GM21529 (cell line): ENCODE results near the gene MLLT10.

Source experiments
- ATAC-seq: cut with Tn5 transposase; IDR thresholded peaks from one replicate; pipeline ENCODE4 v1.9.1; 2021; ENCODE audit not compliant: unreplicated experiment

Gene MLLT10

DNA sequence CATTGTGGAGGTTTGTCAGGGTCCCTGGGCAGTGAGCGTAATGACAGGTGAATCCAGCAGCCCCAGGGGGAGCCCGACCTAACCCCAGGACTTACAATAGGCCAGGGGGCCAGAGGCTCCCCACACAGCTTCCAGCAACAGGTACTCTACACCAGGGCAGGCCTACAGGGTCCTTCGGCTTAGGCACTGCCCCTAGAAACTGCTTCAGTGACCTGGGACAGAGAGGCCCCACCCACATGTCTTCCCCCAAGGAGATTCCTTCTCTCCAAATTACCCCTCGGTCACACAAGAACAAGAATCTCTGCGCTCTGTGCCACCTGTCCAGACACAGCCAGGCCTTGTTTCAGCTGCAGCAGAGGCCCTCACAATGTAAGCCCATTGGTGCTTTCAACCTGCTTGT lies 32.9 kb upstream of the MLLT10 start:
- no peak for ATAC-seq

DNA sequence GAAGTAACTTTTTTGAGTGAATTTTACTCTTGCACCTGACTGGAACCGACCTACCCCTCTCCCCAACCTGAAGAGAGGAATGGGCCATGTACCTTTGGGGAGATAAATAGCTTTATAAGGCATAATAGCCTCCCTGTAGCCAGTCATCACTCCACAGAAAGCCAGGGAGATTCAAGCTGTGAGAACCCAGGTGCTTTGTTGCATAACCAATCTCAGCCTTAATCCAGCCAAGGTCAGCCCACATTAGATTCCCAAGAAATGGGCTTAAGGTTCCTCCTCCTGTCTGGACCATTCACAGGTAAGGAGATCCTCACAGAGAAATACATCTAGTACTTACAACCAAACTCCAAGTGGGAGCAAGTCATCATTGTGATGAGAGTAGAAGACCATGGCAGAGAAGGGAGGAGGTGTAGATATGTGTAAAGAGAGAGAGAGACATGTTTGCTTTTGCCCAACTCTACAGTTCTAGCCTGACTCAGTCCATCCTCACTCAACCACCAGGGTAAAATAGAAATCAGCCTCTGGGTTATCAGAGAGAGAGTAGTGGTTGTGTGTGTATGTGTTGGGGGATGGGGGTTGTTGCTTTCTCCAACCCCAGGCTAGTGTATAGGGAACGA lies 32.2 kb upstream of the MLLT10 start:
- ATAC-seq: no peak

DNA sequence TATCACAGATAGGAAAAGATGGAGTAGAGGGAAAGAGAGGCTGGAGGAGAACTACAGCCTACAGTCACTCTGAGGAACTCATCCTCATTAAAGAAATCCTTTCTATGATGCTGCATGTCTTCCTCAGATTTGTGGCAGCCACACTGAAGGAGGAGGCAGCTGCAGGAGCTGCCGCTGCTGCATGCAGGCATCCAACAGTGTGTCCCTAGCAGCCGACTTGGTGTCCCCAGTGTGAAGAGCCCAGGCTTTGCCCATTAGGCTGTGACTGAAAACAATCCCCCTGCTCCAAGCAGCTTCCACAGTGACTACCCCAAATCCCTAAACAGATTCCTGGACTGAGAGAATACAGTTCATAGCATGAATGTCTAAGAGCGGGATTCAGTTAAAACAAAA lies 31.7 kb upstream of the MLLT10 start:
- no peak for ATAC-seq

DNA sequence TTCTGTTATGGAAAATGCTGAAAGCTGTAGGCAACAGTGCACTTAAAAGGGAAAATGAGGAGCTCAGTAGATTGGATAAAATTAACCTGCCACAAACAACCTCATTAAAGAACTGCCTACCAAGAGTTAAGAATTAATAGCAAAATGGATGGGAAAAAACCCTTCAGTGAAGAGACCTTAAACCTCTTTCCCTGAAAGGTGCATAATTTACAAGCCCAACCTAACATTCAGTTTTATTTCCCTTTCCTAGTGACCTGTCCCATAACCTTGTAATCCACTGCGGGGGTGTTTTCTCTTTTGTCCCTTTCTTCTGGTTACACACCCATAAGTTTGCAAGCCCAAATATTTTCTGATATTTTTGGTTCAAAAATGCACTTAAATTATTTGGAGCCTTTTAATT lies 30.5 kb upstream of the MLLT10 start:
- no peak for ATAC-seq

DNA sequence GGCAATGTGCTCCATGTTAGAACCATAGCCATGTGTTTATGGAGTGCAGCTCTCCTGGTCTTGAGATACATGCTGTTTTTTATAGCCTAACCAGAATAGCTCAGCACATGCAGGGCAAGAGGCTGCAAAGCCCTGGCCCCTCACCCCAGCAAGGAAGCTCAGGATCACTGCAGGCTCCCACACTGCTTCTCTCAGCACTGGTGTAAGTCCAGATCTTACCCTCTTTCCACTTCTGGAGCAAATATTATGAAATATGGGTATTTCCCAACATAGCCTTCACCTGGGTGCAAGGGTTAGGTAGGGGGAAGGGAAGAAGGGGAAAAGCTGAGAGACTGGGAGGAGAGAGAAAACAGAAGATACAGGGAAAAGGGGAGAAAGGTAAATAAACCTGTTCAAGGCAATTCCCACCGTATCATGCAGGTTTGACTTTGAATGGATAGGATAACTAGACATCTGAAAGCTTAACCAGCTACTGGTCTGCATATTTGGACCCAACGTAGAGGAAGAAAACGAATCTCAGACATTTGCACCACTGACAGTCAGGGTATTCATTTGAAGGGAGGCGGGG lies 28.2 kb upstream of the MLLT10 start:
- no peak for ATAC-seq

DNA sequence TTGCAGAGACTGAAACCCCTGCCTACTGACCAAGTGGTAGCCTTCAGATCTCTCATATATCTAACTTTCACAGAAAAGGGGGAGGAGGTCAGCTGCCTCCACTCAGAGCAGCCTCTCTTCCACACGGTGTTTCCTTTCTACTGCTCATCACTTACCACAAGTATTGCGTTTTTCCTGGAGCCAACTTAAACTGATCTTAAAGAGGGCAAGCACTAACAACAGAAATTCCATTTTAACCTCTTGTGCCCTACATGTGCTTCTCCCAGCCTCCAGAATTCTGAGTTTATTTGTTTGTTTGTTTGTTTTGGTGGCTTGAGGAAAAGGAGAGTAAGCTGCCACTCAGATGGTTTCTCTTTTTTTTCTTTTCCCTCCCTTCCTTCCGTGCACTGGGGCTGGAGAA lies 27.7 kb upstream of the MLLT10 start:
- ATAC-seq: no peak

DNA sequence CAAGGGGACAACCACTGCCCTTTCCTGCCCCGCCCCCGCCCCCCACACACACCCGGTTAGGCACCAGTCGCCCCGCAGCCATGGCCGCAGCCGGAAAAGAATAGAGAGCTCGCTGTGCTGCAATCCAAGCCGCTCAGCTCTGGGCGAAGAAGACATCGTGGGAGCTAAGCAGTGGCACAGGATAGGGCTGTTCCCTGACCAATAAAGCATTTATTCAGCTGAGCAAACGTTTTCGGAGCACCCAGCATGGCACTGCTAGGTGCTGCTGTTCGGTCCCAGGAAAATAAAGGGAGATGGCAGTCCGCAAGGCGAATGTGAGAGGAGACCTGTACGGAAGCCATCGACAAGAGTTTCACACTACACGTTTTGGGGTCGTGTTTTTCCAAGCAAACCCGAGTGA lies 26.9 kb upstream of the MLLT10 start:
- ATAC-seq: no peak

DNA sequence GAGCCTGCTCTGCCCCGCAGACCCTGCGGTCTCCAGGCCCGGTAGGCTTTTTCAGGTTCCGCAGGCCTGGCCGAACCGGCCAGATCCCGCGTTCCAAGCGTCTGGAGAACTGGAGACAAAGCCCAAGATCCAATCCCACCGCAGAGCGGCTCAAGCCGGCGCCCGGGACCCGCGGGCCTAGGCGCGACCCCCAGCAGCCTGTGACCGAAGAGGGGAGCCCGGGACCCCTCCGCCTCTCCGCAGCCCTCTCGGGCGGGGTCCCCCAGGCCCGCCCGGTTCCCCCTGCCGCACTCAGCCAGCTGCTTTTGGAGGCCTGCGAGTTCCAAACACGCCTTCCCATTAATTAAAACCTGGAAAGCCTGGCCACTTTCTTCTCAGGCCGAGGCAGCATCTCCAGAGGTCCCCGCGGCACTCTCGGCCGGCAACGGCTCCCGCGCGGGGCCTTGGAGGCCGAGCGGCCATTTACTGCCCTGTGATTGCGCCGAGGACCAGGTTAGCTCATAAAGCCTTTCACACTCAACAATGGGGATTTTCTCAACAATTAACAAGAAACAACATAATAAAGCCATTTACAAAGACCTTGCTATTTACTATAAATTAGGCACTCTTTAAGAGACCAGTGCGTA lies 25.2 kb upstream of the MLLT10 start:
- no peak for ATAC-seq

DNA sequence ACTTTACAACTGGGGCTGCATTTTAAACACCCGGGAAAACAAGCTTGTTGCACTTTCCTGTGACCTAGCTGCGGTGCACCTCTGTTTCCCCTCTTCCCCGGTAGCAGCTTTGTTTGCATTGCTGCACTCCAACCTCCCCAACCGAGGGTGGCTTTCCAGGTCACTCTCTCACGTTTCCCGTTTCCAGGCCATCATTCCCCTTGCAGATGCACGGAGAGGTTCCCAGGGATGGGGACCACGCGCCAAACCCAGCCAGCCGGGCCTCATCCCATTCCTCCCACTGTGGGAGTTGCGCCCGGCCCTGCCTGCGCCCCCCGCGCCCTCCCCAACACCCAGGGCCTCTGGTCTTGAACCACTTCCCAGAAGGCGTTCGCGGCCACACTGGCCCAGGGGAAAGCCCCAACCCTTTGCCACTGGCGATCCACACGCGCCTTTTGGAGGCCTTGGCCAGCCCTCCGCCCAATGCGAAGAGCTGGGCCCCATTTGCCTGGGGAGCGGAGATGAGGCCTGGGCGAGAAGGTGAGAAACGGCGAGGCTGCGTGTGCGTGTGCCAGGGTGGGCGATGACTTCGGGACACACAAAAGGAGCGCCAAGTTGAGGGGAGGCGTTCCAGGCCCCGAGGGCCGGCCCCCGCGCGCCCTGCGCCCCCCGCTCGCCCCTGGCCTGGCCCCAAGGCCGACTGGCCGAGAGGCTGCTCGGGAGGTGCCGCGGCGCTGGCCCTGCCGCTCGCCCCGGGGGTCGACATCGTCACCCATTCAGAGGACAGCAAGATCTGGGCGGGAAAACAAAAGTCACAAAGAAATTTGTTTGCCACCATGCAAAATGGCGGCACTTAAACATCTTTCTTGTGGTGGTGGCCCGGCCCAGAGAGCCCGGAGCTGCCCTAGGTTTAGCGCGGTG lies 24.4 kb upstream of the MLLT10 start:
- ATAC-seq: no peak

DNA sequence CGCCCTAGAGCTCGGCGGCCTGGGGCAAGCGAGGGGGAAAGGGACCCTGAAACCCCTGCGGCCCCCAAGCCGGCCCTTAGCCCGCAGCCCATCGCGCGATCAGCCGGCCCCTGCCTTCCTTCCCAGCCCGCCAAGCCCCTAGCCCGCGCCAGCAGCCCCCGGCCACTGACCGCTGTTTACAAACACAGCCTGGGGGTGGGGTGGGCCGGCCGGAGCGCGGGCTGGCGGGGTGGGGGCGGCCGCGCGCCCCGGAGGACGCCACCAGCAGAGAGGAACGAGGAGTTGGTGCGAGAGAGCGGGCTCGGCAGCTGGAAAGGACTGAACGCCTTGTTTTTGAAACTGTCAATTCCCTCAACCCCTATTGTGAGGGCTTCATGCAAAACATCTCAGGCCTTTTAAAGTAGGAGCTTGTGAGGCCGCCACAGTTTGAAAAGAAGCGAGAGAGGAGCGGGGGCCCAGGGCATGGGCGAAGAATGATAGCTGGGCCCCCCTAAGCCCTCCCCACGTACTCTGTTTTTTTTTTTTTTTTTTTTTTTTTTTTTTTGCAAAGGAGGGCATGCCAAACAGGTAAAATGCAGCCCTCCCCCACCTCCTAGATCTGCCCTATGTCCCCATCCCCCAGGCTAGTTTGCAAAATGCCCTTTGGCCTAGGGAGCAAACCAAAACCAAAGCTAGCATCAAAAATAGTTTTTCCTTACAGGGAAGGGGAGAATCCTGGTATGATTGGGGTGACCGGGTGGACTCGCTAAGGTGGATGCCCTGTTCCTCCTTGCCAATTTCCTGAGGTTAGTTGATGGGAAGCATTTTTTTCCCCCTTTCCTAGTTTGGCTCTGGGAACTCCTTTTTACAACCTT lies 23.6 kb upstream of the MLLT10 start:
- no peak for ATAC-seq

DNA sequence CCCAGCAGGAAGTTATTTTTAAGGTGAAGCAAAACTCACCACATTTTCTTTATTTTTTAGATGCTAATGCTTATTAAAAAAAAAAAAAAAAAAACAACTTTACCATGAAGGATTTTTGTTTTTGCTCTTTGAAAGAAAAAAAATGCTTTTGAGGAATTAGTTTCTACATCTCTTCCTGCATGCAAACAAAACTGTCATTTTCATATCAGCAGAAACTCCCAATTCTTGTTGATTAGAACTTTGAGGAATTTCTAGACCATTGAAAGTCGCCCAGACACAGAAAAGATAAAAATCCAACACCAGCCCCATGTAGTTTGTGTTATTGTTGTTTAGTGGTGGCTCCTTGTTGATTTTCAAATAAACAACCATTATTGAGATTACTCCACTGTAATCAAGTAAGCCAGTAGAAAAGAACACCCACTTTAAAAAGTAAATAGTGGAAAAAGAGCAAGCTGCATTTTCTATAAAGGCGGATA lies 22.9 kb upstream of the MLLT10 start:
- no peak for ATAC-seq

DNA sequence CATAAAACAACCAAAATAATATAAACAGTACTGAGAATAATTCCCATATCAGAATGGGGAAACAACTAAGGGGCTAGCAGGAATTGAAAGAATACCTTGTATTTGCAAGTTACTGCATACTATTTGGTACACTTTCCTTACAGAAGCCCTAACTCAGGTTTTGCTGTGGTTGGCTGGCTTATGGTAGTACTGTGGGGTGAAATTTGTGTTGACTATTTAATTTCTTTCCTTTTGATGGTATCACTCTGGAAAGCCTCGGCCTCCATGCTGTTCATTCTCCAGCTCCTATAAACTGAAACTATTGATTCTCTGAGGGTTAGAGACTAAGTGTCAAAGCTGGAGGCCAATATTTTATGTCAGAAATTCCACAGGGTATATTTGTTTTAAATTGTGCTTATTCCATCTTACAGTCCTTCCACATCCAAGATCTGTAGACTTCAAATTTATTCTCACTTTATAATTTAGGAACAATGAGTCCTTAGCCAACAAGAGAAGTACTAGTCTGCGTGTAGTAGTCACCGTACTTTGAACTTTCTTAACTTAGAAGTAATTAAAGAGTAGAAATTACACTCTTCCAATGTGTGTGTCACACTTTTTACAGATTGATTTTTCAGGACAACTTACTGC lies 22.0 kb upstream of the MLLT10 start:
- no peak for ATAC-seq

DNA sequence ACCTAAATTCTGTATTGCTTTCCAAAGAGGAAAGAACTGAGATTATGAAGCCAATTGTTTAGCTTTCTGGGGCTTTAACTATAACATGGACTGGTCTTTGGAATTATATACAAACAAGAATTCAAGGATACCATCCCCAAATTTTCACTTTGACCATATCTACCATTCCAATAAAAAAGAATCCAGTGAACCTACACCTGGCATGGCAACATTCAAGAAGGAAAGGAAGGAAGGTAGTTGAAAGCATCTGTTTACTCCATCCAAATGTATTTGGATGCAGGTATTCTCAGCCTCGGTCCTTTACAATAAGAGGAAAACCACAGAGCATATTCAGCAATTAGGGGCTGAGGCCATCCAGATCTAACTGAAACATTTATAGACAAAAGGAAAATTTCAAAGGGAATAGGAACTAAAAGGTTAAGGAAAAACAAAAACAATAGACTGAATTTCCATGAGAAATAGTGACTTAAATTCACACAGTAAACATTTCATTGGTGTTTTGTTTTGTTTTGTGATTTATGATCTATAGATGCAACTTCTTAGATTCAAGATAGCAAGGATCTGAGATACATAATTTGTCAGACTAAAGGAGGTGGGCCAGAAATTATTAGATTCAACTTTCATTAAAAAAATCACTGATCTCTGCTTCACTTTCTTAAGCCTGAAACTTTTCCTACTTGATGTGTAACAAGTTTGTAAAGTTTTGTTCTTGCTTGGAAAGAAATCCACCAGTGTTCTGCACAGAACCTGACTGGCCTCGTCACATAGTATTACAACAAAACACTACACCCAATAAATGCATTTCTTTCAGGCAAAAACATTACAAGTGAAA lies 21.2 kb upstream of the MLLT10 start:
- no peak for ATAC-seq

DNA sequence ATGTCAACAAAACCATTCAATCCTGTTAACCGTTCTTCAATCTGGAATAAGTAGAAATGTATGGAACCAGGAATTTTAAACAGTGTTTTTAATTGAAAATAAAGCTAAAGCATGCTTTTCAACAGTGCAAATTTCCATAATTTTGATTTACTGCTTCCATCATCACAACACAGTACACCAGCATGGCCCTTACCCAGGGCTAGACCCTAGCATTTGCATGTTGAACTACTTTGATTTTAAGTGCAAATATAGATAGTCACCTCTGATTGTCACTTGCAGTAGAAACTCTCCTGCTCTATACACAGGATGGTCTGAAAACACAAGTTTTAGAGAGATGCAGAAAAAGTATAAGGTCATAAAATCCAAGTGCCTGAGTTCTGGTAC lies 20.6 kb upstream of the MLLT10 start:
- ATAC-seq: no peak

DNA sequence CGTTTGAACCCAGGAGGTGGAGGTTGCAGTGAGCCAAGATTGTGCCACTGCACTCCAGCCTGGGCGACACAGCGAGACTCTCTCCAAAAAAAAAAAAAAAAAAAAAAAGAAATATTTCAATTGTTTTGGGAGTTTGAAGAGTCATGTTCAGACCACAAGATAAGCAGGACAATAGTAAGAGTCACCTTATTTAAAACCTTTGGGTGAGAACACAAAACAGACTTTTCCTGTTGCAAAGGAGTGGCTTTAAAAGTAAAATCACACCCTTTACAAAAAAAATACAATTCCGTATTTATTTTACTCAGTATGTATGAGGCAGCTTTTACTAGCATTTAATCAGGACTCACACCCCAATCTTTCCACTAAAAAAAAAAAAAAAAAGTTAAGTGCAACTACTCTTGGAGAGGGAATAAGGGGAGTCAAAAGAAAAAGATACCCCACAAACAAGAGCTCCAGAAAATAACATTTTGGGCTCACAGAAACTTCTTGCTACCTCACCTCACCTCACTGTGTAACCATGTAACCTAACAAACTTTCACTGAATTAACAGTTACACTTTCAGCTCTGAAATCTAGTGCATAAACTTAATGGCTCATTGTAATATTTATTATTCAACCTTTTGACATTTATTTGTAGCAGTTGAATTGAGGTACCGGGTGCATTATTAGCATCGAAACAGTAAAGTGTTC lies 19.8 kb upstream of the MLLT10 start:
- no peak for ATAC-seq

DNA sequence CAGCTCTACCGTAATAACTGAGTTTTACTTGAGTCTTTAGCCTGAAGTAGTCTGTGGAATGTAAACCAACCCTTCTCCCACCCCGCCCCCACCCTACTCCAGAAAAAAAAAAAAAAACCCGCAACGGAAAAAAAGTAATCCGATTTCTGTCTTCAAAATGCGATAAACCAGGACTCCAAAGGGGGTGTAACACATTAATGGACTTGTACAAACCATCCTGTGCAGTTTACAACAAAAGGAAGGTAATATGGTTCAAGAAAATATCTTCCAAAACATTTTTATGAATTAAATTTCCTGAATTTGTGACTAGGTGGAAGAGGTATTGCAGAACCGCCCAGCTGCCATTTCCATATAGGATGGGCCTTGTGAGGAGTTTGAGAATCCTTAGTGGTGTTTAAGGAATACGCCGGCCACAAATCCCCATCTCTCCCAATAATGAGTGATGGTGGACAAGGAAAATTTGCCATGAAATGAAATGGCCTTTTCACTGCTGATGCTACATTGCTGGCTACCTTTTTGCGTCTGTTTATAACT lies 19.1 kb upstream of the MLLT10 start:
- ATAC-seq: no peak

DNA sequence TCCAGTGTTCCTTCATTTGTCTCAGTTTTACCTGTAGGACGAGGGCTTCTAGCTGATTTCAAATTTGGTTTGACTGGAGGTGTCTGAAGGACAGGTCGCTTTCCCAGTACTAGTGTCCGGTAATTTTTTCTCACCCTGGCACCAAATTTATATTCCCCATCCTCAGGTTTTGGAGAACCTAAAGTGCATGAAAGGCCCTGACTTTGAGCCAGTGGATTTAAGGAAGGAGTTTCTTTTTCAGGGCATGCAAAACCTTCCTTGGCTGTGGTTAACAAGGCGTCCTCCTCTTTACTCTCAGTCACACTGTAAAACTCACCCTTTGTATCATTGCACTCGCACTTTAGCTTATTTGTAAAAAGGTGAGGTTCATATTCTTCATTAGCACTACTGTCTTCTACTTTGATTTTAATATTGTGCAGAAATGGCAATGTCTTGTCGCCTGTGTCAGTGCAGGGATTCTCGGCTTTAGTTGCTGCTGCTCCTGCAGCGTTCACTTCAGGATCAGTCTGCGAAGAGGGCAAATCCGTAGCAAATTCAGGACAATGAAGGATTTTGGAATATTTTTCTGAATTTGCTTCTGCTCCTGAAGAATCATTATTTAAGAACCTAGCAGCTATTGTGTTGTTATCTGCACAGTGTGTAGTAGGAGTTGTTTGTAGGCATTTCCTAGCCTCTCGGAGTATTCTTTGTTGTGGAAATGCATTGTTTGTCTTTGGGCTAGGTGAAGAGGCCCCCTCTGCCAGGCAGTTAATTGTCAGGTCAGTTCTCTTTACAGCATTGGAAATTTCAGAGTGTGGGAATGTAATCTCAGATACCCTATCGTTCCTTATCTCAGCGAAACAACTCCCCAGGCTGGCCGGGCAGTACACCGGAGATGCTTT lies 18.4 kb upstream of the MLLT10 start:
- no peak for ATAC-seq
